ENCODE data around the gene PCDHAC1. TPM values are rescaled to one million over a fixed set of nuclear protein-coding genes. Genes with fewer than 3 reads are reported as not detected.

Gene PCDHAC1
- total and polyA plus RNA-seq, 9 of the 15 experiments (the other 6 are each of a cell fraction or from before 2014, with no cell fraction given): not detected

DNA sequence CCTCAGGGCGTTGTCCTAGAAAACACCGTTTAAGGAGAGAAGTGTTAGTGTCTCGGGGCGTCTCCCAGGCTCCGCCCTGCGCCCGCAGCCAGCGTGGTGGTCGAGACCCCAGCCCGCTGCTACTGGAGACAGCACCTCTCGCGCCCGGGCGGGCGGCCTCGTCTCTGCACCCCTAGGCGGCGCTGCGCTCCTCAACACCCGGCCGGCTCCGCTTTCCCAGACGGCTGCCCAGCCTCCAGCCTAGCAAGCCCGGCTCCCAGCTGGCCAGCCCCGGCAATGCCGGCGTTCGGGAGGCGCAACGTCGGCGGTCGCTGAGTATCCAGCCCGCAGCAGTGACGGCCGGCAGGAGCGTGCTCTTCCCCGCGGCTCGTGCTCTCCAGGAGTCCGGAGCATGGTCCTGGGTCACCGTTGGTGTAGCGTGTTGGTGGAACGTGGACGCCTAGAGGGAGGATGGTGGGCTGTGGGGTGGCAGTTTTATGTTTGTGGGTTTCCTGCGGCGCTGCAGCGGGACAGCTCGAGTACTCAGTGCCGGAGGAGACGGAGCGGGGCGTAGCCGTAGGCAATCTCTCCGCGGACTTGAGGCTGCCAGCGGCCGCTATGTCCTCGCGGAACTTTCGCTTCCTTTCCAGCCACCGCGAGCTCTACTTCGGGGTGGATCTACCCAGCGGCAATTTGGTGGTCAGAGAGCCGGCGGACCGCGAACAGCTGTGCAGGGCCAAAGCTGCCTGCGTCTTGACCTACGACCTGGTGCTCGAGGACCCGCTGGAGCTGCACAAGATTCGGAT is 536 bp downstream of the PCDHAC1 start:
- no peak overlapping the region for H2AFZ ChIP-seq (ENCODE audit: low read depth, low read length)
- FAIRE-seq: no peak
- no peak overlapping the region for H3K27ac ChIP-seq (ENCODE audit: extremely low read depth, low read depth, low read length)
- H3K36me3 ChIP-seq (ENCODE audit: control insufficient read depth, insufficient read depth, low read length): no peaks in the 10 kb centered on the region
- in situ Hi-C loops (cut with MboI): no loop called here
- BruUV-seq (replicated peaks): no TSS peak
- no peak overlapping the region for H3K4me3 ChIP-seq
- no peaks in the 10 kb centered on the region for H4K20me1 ChIP-seq (replicated peaks; ENCODE audit: control insufficient read depth, insufficient read depth, low read length)
- ChIA-PET CTCF (ENCODE audit: low intra/inter-chr PET ratio) (no interaction called here), POLR2A (no interaction called here)
- no peaks in the 10 kb centered on the region for H3K9me1 ChIP-seq (ENCODE audit: control insufficient read depth, insufficient read depth, low read length)
- H3K9ac ChIP-seq (ENCODE audit: insufficient read depth in 1 of 2, low read depth in 2 of 2, low read length in 2 of 2): no peak overlapping the region
- peak; percentile 91 for ATAC-seq
- WGBS (ENCODE audit: insufficient coverage, low coverage, missing lambda C conversion rate): 22% methylated on average over 43 of the region's 74 CpGs
- peaks cover 0 to 12% of the 10 kb centered on the region in 2 experiments; a peak in 1 of 5 replicates for H3K4me1 ChIP-seq (replicated peaks in 1 of 2; ENCODE audit: control insufficient read depth in 2 of 2, insufficient read depth in 2 of 2, low read length in 2 of 2)
- no peaks in the 10 kb centered on the region for H3K9me3 ChIP-seq (replicated peaks; ENCODE audit: control insufficient read depth, insufficient read depth, low read depth, low read length)
- DNase-seq (ENCODE audit: extremely low read depth in 1 of 4, low spot score in 3 of 4): peak in 3 of 4 experiments; percentile 11 to 18 (median 13)
- H3K4me2 ChIP-seq (ENCODE audit: insufficient read depth, low read length): no peak overlapping the region
- intact Hi-C loops (cut with micrococcal nuclease): no loop called here
- peaks cover 0 to 12% of the 10 kb centered on the region in 2 experiments; a peak in 1 of 5 replicates for H3K27me3 ChIP-seq (ENCODE audit: control insufficient read depth in 2 of 2, insufficient read depth in 2 of 2, low read length in 2 of 2)
- H3K79me2 ChIP-seq (ENCODE audit: control insufficient read depth, insufficient read depth, low read length): no peaks in the 10 kb centered on the region
- TF ChIP-seq ZNF707 (CRISPR knock-in tag; conservative IDR thresholded peaks at IDR 0.05): no peak
- TF ChIP-seq, protein P1, sequence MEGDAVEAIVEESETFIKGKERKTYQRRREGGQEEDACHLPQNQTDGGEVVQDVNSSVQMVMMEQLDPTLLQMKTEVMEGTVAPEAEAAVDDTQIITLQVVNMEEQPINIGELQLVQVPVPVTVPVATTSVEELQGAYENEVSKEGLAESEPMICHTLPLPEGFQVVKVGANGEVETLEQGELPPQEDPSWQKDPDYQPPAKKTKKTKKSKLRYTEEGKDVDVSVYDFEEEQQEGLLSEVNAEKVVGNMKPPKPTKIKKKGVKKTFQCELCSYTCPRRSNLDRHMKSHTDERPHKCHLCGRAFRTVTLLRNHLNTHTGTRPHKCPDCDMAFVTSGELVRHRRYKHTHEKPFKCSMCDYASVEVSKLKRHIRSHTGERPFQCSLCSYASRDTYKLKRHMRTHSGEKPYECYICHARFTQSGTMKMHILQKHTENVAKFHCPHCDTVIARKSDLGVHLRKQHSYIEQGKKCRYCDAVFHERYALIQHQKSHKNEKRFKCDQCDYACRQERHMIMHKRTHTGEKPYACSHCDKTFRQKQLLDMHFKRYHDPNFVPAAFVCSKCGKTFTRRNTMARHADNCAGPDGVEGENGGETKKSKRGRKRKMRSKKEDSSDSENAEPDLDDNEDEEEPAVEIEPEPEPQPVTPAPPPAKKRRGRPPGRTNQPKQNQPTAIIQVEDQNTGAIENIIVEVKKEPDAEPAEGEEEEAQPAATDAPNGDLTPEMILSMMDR (IDR thresholded peaks at IDR 0.05 in 2 of 3, conservative IDR thresholded peaks at IDR 0.05 in 1 of 3; ENCODE audit: insufficient read depth in 2 of 3, low read depth in 1 of 3, low read length in 3 of 3): peak in 2 of 3 experiments; percentile 25 to 39; a peak in 1 of 6 replicates
- TF ChIP-seq, protein P2, sequence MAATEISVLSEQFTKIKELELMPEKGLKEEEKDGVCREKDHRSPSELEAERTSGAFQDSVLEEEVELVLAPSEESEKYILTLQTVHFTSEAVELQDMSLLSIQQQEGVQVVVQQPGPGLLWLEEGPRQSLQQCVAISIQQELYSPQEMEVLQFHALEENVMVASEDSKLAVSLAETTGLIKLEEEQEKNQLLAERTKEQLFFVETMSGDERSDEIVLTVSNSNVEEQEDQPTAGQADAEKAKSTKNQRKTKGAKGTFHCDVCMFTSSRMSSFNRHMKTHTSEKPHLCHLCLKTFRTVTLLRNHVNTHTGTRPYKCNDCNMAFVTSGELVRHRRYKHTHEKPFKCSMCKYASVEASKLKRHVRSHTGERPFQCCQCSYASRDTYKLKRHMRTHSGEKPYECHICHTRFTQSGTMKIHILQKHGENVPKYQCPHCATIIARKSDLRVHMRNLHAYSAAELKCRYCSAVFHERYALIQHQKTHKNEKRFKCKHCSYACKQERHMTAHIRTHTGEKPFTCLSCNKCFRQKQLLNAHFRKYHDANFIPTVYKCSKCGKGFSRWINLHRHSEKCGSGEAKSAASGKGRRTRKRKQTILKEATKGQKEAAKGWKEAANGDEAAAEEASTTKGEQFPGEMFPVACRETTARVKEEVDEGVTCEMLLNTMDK (IDR thresholded peaks at IDR 0.05; ENCODE audit: borderline replicate concordance, insufficient read depth, low read depth, low read length, poor library complexity, severe bottlenecking): peak; percentile 48
- no peak for TF ChIP-seq HDAC3 (IDR thresholded peaks at IDR 0.05; ENCODE audit: borderline replicate concordance, partially characterized antibody)
- no peak for TF ChIP-seq PTTG1 (tag; IDR thresholded peaks at IDR 0.05; ENCODE audit: low read depth)
- no peak for TF ChIP-seq JUN (IDR thresholded peaks at IDR 0.05; ENCODE audit: borderline replicate concordance, low read depth, low read length)
- no peak for TF ChIP-seq JUN (CRISPR knock-in tag; IDR thresholded peaks at IDR 0.05; ENCODE audit: borderline replicate concordance)
- no peak for TF ChIP-seq PRPF4 (IDR thresholded peaks at IDR 0.05; ENCODE audit: insufficient read depth, low read depth, low read length, poor library complexity, severe bottlenecking)
- TF ChIP-seq, protein P3, sequence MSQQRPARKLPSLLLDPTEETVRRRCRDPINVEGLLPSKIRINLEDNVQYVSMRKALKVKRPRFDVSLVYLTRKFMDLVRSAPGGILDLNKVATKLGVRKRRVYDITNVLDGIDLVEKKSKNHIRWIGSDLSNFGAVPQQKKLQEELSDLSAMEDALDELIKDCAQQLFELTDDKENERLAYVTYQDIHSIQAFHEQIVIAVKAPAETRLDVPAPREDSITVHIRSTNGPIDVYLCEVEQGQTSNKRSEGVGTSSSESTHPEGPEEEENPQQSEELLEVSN (IDR thresholded peaks at IDR 0.05; ENCODE audit: borderline replicate concordance in 1 of 2, extremely low read depth in 1 of 2, insufficient read depth in 1 of 2, insufficient read length in 1 of 2, low read depth in 1 of 2, low read length in 1 of 2, poor library complexity in 1 of 2, severe bottlenecking in 1 of 2): peak in 1 of 2 experiments; percentile 31
- TF ChIP-seq ZFX (CRISPR knock-in tag; IDR thresholded peaks at IDR 0.05): no peak
- TF ChIP-seq, protein P4, sequence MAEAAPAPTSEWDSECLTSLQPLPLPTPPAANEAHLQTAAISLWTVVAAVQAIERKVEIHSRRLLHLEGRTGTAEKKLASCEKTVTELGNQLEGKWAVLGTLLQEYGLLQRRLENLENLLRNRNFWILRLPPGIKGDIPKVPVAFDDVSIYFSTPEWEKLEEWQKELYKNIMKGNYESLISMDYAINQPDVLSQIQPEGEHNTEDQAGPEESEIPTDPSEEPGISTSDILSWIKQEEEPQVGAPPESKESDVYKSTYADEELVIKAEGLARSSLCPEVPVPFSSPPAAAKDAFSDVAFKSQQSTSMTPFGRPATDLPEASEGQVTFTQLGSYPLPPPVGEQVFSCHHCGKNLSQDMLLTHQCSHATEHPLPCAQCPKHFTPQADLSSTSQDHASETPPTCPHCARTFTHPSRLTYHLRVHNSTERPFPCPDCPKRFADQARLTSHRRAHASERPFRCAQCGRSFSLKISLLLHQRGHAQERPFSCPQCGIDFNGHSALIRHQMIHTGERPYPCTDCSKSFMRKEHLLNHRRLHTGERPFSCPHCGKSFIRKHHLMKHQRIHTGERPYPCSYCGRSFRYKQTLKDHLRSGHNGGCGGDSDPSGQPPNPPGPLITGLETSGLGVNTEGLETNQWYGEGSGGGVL (CRISPR knock-in tag; IDR thresholded peaks at IDR 0.05): no peak
